ENCODE measurements around the gene PSEN1.
A peak's percentile ranks its signal among the peaks of the same experiment; 100 is the strongest.

PSEN1 gene

GRCh38 chr14:73245480-73246325, 109.4 kb downstream of the PSEN1 start:
- peak overlapping the region; percentile 42 for H3K4me3 ChIP-seq (replicated peaks; ENCODE audit: low read depth, low read length)
- no peak for DNase-seq (ENCODE audit: extremely low read depth, low read depth)
- TF ChIP-seq CTCF (IDR thresholded peaks at IDR 0.05; ENCODE audit: low read depth, low read length, missing control alignments), result no peak

GRCh38 chr14:73246387-73247150, 110.3 kb downstream of the PSEN1 start:
- no peak for TF ChIP-seq CTCF (IDR thresholded peaks at IDR 0.05; ENCODE audit: low read depth, low read length, missing control alignments)
- H3K4me3 ChIP-seq (replicated peaks; ENCODE audit: low read depth, low read length), result peak overlapping the region; percentile 42
- no peak for DNase-seq (ENCODE audit: extremely low read depth, low read depth)

DNA sequence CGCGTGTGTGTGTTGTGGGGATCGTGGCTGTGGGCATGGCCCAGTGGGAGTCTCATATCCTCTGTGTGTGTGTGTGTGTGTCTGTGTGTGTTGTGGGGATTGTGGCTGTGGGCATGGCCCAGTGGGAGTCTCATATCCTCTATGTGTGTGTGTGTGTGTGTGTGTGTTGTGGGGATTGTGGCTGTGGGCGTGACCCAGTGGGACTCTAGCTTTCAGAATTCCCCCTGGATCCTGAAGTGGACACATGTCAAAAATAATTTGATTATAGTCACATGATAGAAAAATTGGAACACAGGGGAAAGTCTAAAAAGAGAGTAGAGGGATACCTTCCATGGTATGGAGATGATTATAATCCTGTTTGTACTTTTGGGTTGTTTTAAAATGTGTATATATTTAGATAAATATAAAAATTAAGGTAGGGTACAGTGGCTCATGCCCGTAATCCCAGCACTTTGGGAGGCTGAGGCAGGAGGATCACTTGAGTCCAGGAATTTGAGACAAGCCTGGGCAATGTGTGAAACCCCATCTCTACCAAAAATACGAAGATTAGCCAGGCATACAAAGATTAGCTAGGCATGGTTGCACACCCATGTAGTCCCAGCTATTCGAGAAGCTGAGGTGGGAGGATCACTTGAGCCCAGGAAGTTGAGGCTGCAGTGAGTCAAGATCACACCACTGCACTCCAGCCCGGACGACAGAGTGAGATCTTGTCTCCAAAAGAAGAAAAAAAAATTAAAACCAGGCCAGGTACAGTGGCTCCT, 112.0 kb downstream of the PSEN1 start:
- no peak overlapping the region for H3K4me3 ChIP-seq (replicated peaks; ENCODE audit: low read depth, low read length)
- no peak for DNase-seq (ENCODE audit: extremely low read depth, low read depth)
- TF ChIP-seq CTCF (IDR thresholded peaks at IDR 0.05; ENCODE audit: low read depth, low read length, missing control alignments), result no peak

GRCh38 chr14:73249108-73249507, 112.8 kb downstream of the PSEN1 start:
- DNase-seq (ENCODE audit: extremely low read depth, low read depth), result no peak
- no peak for TF ChIP-seq CTCF (IDR thresholded peaks at IDR 0.05; ENCODE audit: low read depth, low read length, missing control alignments)
- no peak overlapping the region for H3K4me3 ChIP-seq (replicated peaks; ENCODE audit: low read depth, low read length)

DNA sequence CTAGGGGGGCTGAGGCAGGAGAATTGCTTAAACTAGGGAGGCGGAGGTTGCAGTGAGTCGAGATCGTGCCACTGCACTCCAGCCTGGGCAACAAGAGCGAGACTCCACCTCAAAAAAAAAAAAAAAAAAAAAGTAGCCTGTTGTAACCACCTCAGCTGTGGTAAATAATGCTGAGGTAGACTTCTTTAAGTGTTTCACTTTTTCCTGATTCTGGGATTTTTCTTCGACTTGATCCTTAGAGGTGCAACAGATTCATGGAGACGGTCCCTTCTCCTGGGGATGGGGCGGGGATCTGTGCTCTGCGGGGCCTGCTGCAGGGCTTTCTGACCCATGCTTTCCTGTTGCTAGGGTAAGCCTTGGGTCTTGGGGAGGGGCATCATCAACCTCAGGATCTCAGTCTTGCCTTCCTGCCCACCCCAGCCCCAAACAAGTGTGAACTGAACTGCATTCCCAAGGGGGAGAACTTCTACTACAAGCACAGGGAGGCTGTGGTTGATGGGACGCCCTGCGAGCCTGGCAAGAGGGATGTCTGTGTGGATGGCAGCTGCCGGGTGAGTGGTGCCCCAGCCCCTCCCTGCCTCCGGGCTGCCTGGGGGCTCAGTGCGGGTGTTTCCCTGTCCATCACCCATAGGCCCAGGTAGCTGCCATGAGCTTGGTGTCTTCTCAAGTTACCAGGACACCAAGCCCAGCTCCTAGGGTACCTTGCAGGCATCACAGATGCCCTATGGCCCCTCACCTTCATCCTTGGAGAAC, 113.4 kb downstream of the PSEN1 start:
- no peak for TF ChIP-seq CTCF (IDR thresholded peaks at IDR 0.05; ENCODE audit: low read depth, low read length, missing control alignments)
- DNase-seq (ENCODE audit: extremely low read depth, low read depth), result no peak

DNA sequence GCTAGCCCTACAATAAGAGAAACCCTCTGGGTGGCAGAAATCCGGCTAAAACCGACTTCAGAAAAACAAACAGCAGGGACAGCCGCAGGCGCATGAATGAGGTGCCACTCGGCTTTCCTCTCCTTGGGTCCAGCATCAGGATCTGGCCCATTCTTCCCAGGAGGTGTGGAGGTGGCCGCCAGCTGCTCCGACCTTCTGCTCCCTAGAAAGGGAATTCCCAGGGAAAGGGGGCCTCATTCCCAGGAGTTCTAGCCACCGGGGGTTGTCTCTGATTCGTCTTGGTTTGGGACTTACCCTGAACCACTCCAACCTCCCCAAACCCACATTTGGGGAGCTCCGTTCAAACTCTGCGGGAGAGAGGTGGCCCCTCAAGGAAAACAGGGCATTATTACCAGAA, 114.0 kb downstream of the PSEN1 start:
- no peak overlapping the region for H3K4me3 ChIP-seq (replicated peaks; ENCODE audit: low read depth, low read length)
- no peak for DNase-seq (ENCODE audit: extremely low read depth, low read depth)
- TF ChIP-seq CTCF (IDR thresholded peaks at IDR 0.05; ENCODE audit: low read depth, low read length, missing control alignments), result no peak

More for the DNA sequence above, 113.4 kb downstream of the PSEN1 start:
- no peak overlapping the region for H3K4me3 ChIP-seq (replicated peaks; ENCODE audit: low read depth, low read length)

All from HFF-Myc (cell line).